ENCODE data around the gene FRMD1. TPM values are rescaled to one million over a fixed set of nuclear protein-coding genes. Genes with fewer than 3 reads are reported as not detected.

Gene FRMD1
- total RNA-seq, 2 experiments from 2014 or later = not detected

DNA sequence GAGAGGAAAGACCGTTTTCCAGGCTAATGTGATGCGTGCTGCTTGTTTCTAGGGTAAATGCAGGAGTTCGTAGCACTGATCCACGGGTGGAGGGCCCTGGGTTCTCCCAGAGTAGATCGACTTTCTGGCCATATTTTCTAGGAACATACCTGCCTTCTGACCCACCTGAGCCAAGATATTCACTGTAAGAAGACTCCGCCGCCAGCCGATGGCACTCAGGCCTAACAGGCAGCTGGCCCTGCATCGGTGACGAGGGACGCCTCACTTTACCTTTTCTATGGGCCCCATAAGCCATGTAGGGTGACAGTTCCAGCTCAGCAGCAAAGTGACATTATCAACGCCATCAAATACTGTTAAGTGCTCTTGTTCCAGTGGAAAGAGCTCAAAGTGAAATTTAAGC lies 30.2 kb upstream of the FRMD1 start:
- ChIA-PET CTCF (no interaction called here), POLR2A (no interaction called here)
- H3K4me1 Mint-ChIP-seq (ENCODE audit: low read depth) = no peaks in the 10 kb centered on the region
- Histone ChIP-seq H3K27me3 (ENCODE audit: control insufficient read depth in 1 of 2, insufficient read depth in 2 of 2, low read length in 2 of 2) (peaks cover 9% of the 10 kb centered on the region in 2 experiments), H3K9me3 (ENCODE audit: control insufficient read depth in 1 of 2, insufficient read depth in 1 of 2, low read length in 2 of 2) (no peaks in the 10 kb centered on the region), H3K27ac (ENCODE audit: low read depth in 1 of 2, low read length in 2 of 2) (no peak overlapping the region), H3K4me3 (ENCODE audit: low read length) (no peak overlapping the region), H3K4me1 (ENCODE audit: insufficient read depth, low read length) (no peaks in the 10 kb centered on the region), H3K36me3 (ENCODE audit: insufficient read depth, low read length) (no peaks in the 10 kb centered on the region)
- H3K4me3 Mint-ChIP-seq = no peak overlapping the region
- peaks cover 21% of the 10 kb centered on the region for H3K27me3 Mint-ChIP-seq
- no peaks in the 10 kb centered on the region for H3K36me3 Mint-ChIP-seq (ENCODE audit: low read depth)
- no peak overlapping the region for H3K27ac Mint-ChIP-seq
- ATAC-seq (ENCODE audit: poor library complexity) (no peak), DNase-seq (no peak)
- intact Hi-C loops (cut with DNase I, micrococcal nuclease) = no loop called here
- no peaks in the 10 kb centered on the region for H3K9me3 Mint-ChIP-seq
- TF ChIP-seq, protein P1, sequence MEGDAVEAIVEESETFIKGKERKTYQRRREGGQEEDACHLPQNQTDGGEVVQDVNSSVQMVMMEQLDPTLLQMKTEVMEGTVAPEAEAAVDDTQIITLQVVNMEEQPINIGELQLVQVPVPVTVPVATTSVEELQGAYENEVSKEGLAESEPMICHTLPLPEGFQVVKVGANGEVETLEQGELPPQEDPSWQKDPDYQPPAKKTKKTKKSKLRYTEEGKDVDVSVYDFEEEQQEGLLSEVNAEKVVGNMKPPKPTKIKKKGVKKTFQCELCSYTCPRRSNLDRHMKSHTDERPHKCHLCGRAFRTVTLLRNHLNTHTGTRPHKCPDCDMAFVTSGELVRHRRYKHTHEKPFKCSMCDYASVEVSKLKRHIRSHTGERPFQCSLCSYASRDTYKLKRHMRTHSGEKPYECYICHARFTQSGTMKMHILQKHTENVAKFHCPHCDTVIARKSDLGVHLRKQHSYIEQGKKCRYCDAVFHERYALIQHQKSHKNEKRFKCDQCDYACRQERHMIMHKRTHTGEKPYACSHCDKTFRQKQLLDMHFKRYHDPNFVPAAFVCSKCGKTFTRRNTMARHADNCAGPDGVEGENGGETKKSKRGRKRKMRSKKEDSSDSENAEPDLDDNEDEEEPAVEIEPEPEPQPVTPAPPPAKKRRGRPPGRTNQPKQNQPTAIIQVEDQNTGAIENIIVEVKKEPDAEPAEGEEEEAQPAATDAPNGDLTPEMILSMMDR (IDR thresholded peaks at IDR 0.05) = no peak

- Histone ChIP-seq H3K4me3 (ENCODE audit: low read length) (no peak overlapping the region), H3K27me3 (ENCODE audit: control insufficient read depth in 1 of 2, insufficient read depth in 2 of 2, low read length in 2 of 2) (peaks cover 9 to 12% of the 10 kb centered on the region in 2 experiments), H3K4me1 (ENCODE audit: insufficient read depth, low read length) (no peaks in the 10 kb centered on the region), H3K27ac (ENCODE audit: low read depth in 1 of 2, low read length in 2 of 2) (no peak overlapping the region), H3K36me3 (ENCODE audit: insufficient read depth, low read length) (no peaks in the 10 kb centered on the region), H3K9me3 (ENCODE audit: control insufficient read depth in 1 of 2, insufficient read depth in 1 of 2, low read length in 2 of 2) (no peaks in the 10 kb centered on the region)
- TF ChIP-seq, protein P1 (IDR thresholded peaks at IDR 0.05) = no peak
- CTCF ChIA-PET = no interaction called here
- ATAC-seq (ENCODE audit: poor library complexity) = no peak
- Mint-ChIP-seq H3K27ac (no peak overlapping the region), H3K4me3 (no peak overlapping the region), H3K36me3 (ENCODE audit: low read depth) (no peaks in the 10 kb centered on the region), H3K4me1 (ENCODE audit: low read depth) (no peaks in the 10 kb centered on the region), H3K9me3 (no peaks in the 10 kb centered on the region), H3K27me3 (peaks cover 36% of the 10 kb centered on the region)
- DNase-seq = no peak
- intact Hi-C loops (cut with DNase I, micrococcal nuclease) = no loop called here
- POLR2A ChIA-PET = no interaction called here
Observed at GRCh38 chr6:168107191-168107983, 28.4 kb upstream of the FRMD1 start.

- Mint-ChIP-seq H3K9me3 (no peaks in the 10 kb centered on the region), H3K4me1 (ENCODE audit: low read depth) (no peaks in the 10 kb centered on the region), H3K36me3 (ENCODE audit: low read depth) (no peaks in the 10 kb centered on the region), H3K27ac (no peak overlapping the region), H3K4me3 (no peak overlapping the region), H3K27me3 (peaks cover 42% of the 10 kb centered on the region)
- DNase-seq (no peak), ATAC-seq (ENCODE audit: poor library complexity) (no peak)
- ChIA-PET POLR2A (no interaction called here), CTCF (no interaction called here)
- no peak overlapping the region for H3K4me3 ChIP-seq (ENCODE audit: low read length)
- H3K4me1 ChIP-seq (ENCODE audit: insufficient read depth, low read length) = no peaks in the 10 kb centered on the region
- no peak overlapping the region for H3K27ac ChIP-seq (ENCODE audit: low read depth in 1 of 2, low read length in 2 of 2)
- TF ChIP-seq, protein P1 (IDR thresholded peaks at IDR 0.05) = no peak
- intact Hi-C loops (cut with DNase I, micrococcal nuclease) = no loop called here
- peaks cover 9 to 12% of the 10 kb centered on the region in 2 experiments for H3K27me3 ChIP-seq (ENCODE audit: control insufficient read depth in 1 of 2, insufficient read depth in 2 of 2, low read length in 2 of 2)
- peaks cover 0 to 5% of the 10 kb centered on the region in 2 experiments for H3K9me3 ChIP-seq (ENCODE audit: control insufficient read depth in 1 of 2, insufficient read depth in 1 of 2, low read length in 2 of 2)
- H3K36me3 ChIP-seq (ENCODE audit: insufficient read depth, low read length) = no peaks in the 10 kb centered on the region
Observed at GRCh38 chr6:168106633-168107005, 27.6 kb upstream of the FRMD1 start.

Measured in CD4-positive, alpha-beta T cell (primary cell).